SHP77 (cell line): ENCODE measurements around the gene BRAF.
"Not testable (repeated sequence)": the region's sequence is repeated elsewhere in the genome, so short reads cannot be mapped to it uniquely, and the experiment has no call there.

Experiments
- DNase-seq, 2 experiments: peaks; one replicate each; lab custom pipeline; 2025; lab: John Stamatoyannopoulos, UW

The BRAF gene

DNA sequence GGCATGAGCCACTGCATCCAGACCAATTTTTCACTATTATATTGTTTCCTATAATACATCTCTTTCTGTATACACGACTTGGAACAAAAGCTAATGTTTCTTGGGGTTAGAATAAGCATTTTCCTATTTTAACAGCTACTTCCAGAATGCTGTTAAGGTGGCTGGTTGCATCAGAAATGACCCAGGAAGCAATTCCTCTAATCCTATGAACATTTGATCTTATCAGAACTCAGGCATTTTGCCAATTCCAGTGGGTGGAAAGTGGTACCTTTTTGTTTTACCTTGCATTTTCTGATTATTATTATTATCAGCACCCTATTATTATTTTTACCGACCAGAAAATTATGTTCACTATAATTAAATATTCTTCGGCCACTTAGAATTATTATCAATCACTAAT, 154.9 kb downstream of the BRAF start:
- DNase-seq = no peak

DNA sequence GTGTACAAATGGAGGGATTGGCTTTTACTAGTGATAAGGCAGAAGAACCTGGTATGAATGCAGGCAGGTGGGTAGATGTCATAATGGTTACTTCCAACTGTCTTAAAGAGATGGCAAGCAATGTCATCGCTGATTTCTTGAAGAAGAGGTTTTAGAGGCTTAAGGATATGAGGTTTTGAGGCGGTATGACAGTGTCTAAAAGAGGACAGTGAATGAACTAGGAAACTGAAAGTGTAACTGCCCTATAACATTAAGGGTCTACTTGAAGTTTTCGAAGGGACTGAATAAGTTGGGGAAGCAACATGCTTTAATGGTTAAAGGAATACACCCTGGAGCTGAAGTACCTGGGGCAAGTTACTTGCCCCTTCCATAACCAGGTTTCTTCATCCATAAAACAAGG, 157.3 kb downstream of the BRAF start:
- DNase-seq = no peak

DNA sequence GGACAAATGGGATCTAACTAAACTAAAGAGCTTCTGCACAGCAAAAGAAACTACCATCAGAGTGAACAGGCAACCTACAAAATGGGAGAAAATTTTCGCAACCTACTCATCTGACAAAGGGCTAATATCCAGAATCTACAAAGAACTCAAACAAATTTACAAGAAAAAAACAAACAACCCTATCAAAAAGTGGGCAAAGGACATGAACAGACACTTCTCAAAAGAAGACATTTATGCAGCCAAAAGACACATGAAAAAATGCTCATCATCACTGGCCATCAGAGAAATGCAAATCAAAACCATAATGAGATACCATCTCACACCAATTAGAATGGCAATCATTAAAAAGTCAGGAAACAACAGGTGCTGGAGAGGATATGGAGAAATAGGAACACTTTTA, 159.3 kb downstream of the BRAF start:
- DNase-seq = not testable (repeated sequence)

DNA sequence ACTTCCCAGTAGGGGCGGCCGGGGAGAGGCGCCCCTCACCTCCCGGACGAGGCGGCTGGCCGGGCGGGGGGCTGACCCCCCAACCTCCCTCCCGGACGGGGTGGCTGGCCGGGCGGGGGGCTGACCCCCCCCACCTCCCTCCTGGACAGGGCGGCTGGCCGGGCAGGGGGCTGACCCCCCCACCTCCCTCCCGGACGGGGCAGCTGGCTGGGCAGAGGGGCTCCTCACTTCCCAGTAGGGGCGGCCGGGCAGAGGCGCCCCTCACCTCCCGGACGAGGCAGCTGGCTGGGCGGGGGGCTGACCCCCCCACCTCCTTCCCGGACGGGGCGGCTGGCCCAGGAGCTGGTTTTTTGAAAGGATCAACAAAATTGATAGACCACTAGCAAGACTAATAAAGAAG, 161.6 kb downstream of the BRAF start:
- not testable (repeated sequence) for DNase-seq

DNA sequence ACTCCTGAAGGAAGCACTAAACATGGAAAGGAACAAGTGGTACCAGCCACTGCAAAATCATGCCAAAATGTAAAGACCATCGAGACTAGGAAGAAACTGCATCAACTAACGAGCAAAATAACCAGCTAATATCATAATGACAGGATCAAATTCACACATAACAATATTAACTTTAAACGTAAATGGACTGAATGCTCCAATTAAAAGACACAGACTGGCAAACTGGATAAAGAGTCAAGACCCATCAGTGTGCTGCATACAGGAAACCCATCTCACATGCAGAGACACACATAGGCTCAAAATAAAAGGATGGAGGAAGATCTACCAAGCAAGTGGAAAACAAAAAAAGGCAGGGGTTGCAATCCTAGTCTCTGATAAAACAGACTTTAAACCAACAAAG, 163.4 kb downstream of the BRAF start:
- DNase-seq = not testable (repeated sequence)

DNA sequence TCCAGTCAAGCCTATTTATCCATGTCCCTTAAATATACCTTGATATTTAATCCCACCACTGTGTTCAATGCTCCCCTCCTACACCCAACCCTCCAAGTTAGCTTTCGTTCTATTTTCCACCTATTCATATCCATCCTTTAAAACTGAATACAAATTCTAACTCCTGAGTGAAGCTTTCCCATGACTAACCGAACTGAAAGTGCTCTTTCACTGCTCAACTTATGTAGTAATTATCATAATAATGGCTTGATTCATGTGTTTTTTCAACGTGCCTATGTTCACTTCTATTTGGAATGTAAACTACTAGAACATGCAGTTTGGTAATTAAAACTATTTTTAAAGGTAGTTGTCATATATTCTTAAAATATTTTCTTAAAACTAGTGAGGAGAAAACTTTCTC, 170.2 kb downstream of the BRAF start:
- no peak for DNase-seq

DNA sequence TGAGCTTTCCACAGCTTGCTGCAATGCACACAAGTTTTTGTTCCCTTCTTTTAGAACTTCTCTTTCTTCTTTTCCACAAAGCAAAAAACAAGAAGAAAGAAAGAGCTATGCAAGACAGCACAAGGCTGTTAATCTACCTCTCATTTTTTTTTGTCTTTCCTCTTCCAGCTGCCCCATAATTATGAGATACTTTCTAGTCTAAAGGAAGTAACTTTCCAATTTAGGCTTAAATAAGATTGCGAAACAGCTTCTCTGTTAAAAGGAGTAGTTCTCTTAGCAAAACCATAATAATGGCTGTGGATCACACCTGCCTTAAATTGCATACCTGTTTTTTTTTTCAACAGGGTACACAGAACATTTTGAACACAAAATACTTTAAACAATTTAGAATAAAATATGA, 172.2 kb downstream of the BRAF start:
- no peak for DNase-seq

DNA sequence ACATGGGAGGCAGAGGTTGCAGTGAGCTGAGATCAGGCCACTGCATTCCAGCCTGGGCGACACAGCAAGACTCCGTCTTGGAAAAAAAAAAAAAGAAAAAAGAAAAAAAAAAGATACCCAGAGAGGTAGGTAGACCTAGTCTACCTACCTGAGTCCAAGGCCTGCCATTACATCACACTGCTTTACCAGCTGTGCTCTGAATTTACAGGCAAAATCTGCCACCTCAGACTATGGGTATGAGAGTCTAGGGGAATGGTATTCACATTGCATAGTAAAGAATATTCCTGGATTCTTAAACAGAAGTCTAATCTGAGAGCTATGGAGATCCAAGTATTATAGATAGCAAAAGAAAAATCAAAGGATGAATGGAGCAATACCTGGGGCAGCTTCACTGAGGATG, 178.0 kb downstream of the BRAF start:
- DNase-seq = no peak

DNA sequence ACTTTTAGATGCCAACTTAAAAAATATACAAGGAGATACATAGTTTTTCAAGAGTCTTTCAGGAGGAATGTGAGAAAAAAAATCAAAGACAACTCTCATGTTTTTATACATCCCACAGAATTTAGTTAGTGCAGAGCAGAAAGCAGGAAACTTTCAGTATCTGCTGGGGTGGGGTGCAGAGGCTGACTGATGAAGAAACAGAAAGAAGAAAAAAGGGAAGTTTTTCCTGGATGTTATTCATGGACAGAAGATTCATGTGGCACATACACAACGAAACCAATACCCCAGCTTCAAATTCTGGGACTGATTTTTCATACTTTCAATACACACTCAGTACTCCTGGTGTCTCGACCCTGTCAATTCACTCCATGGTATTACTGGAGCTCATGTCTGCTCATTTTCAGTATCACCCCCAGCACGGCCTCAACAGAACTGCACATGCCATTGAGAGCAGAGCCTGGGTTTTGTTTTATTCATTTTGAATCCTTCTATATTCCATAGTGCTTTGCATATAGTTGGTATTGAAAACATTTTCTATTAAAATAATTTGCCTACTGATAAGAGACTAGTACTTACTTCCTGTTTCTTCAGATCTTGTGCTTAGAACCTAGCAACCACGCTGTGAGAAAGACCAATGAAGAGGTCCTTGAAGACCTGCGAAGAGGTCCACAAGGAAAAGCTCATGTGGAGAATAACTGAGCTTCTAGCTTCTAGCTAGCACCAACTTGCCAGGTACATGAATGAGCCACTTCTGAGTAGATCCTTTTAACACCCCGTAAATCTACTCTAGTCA, 179.3 kb downstream of the BRAF start:
- DNase-seq = no peak

DNA sequence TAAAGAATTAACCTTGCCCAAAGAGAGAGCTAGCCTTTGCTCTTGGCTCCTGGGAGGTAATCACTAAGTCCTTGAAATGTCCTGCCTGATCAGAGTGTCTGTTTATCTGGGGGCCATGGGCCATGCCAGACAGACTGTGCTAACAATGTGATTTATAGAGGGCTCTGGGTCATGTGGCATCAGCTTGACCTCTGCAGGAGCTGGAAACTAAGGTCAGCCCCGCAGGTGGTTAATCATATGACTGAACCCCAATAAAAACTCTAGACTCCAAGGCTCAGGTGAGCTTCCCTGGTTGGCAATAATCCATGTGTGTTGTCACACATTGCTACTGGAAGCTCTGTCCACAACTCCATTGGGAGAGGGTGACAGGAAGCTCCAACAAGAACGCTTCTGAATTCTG, 180.7 kb downstream of the BRAF start:
- no peak for DNase-seq

DNA sequence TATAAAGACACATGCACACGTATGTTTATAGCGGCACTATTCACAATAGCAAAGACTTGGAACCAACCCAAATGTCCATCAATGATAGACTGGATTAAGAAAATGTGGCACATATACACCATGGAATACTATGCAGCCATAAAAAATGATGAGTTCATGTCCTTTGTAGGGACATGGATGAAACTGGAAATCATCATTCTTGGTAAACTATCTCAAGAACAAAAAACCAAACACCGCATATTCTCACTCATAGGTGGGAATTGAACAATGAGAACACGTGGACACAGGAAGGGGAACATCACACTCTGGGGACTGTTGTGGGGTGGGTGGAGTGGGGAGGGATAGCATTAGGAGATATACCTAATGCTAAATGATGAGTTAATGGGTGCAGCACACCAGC, 181.5 kb downstream of the BRAF start:
- not testable (repeated sequence) for DNase-seq

DNA sequence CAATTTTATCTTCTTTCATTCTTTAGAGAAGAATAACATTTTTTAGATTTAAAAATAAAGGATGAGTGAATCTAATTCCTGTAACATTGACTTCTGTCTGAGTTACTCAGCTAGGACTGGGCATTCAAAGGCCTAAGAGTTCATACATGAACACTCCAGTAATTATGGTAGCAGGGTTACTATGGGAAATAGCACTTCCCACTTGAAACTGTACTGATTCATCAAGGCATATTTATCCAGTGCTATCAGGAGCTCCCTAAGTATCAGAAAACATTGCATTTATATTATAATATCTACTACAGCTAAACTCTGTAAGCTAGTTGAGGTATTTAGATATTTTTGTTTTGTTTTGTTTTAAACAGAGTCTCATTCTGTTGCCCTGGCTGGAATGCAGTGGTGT, 186.4 kb downstream of the BRAF start:
- no peak for DNase-seq

DNA sequence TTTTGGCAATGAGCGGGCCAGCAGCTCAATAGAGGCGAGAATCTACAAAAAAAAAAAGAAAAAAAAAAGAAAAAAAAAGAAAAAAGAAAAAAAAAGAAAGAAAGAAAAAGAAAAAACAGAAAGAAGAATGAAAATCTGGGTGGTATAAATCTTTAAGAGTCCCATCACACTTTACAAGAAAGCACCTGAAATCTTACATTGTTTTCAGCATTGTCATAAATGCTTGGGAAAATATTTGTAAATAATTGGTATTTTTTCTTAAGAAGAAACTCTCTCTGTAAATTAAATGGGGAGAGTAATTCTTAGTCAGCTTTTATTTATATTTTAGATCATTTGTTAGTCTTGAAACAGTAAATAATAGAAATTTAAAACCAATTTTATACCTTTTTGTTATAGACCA, 190.0 kb downstream of the BRAF start:
- no peak for DNase-seq

DNA sequence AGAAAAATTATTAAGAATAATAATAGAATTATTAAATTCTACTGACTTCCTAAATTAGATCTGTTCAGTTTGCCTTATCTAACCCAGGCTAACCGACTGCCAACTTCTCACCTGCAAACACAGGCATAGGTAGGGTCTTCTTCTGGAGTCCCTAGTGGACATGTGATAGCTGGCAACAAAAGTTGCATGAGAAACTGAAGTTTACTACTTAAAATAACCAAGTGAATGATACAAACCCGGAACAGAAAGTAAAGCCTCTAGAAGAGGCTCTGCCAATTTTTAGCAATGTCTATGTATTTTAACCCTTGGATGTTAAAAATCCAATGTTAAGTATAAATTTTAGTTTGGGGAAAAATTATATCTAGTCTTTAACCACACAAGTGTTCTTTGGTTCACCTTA, 190.6 kb downstream of the BRAF start:
- no peak for DNase-seq

DNA sequence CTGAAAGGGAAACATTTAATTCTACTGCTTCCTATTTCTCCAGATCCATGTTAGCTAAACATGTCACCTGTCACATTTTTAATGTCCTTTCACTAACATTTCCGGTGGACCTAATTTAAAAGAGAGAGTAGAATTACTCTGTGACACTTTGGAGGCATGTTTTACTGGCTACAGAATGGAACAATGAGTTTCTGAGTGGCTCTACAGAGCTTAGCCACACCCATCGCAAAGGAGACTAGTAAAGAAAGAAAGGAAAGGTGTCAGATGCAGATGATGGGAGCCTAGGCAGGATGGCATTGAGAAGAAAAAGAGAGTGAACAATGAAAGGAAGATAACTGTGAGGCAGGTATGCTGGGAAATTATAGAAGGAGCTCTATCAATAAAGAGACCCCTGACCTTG, 192.3 kb downstream of the BRAF start:
- no peak for DNase-seq

DNA sequence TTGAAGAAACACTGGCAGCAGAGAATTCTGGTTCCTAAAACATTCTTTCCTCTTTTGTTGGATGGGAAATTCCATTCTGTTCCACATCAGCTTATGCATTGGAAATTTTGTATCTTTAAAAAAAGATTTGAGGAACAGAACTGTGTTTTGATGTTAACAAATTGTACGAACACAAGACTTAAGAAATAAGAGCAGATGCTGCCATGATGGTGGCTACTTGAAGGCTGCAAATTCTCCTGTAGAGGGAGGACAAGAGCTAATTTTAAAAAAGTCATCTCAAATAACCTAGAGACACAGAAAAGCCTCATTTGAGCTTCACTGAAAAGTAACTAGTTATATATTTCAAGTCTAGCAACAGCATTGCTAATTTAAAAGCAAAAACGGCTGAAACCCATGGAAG, 198.4 kb downstream of the BRAF start:
- DNase-seq = no peak

DNA sequence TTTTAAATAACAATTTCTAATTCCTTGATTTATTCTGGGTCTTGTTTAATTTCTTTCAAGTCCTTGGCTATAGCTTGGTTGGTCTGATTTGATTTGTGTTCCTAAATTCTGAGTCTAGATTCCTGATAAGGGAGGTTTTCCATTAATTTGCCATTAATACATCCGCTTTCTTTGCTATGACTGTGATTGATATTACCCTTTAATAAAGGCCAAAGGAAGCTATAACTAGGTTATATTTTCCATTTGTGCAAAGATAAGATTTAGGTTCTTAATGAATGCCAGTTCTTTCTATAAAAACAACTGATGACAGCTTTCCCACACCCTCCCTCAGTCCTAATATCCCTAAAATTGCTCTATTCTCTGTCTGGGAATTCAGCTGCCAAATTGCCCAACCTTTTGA, 200.0 kb downstream of the BRAF start:
- DNase-seq = no peak

DNA sequence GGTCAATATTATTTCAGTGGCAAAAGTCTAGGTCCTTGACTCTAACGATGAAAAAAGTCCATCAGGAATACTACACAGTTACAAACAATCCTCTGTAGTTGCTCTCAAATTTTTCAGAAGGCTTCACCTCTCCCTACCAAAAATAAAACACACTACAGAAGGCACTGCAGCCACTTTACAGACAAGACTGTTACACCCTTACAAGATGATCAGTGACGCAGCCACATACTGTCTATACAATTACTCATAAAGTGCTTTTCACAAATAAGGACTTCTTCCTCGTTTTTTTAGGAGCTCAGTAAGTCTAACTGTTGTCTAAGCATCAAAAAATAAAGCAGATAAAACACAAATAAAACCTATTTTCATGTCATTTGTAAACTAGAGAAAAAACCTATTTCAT, 201.2 kb downstream of the BRAF start:
- no peak for DNase-seq

DNA sequence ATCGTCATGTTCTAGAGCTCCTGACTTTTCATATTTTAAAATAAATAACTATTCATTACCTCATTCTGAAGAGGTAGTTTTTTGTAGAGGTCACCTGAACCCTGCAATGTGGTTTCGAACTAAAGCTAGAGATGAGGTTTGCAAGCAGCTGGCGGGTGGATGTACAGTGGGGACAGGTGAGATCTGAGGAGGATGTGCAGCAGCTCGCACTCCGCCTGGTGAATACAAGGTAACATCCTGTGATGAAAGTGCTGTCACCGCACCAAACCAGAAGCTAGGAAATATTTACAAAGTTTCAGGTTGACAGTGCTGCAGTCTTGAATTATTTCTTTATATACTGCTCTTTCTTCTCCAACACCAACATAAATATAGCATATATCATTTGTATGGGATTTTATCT, 201.7 kb downstream of the BRAF start:
- DNase-seq = no peak

DNA sequence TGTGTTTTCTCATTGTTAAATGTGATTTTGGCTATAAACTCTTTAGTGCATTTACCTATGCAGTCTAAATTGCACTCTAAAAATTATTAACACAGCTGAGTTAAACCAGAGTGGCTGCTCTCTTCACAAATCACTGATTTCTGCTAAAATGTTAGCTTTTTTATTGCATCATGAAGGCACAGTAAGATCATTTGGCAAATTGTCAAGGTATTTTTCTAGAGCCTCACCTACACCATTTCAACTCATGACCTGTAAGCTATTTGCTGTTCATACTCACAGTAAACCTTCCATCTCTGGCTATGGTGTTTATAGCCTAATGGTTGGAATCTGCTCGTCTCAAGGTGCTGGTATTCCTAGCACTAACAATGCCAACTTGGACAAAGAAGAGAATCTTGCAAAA, 202.5 kb downstream of the BRAF start:
- no peak for DNase-seq

DNA sequence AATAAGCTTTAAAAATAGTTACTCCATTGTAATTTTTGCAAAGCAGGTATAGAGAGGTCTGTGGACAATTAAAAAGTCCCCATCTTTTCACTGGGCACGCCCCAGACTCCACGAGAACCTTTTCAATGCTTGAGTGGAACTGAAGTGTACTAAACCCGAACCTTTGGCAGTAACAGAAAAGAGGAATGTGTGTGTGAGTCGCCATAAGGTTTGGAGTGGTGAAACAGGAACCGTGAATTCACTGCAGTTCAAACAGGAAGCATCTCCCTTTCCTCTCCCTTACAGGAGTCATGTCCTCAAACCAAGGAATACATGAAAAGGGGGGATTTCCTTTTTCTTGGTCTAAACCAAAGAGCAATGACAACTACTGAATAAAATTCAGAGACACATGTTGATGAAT, 205.0 kb downstream of the BRAF start:
- no peak for DNase-seq

DNA sequence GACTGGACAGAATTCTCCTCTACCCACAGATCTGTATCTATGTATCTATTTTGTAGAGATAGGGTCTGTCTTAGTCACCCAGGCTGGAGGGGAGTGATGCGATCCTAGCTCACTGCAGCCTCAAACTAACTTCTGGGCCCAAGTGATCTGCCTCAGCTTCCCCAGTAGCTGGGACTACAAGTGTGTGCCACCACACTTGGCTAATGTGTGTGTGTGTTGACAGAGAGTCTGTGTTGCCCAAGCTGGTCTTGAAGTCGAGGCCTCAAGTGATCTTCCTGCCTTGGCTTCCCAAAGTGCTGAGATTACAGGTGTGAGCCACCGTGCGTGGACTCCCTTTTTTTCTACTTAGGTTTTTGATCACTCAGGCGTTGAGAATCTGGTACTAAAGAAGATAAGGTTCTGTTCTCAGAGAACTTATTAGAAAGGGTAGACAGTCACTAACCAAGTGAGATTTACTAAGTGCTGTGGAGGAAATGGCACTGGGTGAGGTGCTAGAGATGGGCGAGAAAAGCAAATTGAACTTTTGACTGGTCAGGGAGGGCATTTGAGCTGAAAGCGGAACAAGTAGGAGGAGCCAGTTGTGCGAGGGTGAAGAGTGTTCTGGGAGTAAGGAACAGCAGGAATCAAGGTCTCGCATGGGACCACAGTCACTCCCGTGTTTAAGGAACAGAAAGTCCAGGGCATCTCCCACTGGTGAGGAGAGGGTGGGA, 210.2 kb downstream of the BRAF start:
- no peak for DNase-seq

DNA sequence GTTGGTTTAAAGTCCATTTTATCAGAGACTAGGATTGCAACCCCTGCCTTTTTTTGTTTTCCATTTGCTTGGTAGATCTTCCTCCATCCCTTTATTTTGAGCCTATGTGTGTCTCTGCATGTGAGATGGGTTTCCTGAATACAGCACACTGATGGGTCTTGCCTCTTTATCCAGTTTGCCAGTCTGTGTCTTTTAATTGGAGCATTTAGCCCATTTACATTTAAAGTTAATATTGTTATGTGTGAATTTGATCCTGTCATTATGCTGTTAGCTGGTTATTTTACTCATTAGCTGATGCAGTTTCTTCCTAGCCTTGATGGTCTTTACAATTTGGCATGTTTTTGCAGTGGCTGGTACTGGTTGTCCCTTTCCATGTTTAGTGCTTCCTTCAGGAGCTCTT, 212.3 kb downstream of the BRAF start:
- DNase-seq = not testable (repeated sequence)

DNA sequence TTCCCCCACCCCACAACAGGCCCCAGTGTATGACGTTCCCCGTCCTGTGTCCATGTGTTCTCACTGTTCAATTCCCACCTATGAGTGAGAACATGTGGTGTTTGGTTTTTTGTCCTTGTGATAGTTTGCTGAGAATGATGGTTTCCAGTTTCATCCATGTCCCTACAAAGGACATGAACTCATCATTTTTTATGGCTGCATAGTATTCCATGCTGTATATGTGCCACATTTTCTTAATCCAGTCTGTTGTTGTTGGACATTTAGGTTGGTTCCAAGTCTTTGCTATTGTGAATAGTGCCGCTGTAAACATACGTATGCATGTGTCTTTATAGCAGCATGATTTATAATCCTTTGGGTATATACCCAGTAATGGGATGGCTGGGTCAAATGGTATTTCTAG, 216.0 kb downstream of the BRAF start:
- not testable (repeated sequence) for DNase-seq
